Embryonic facial prominence (tissue), 1 donor: Measurements from ENCODE around the gene OMA1.
"Not testable (repeated sequence)": the region's sequence is repeated elsewhere in the genome, so short reads cannot be mapped to it uniquely, and the experiment has no call there.

Source experiments
- DNase-seq: peaks from one replicate; pipeline ENCODE4 v3.0.0-alpha.2; 2016; ENCODE audit errors: extremely low spot score

The OMA1 gene

DNA sequence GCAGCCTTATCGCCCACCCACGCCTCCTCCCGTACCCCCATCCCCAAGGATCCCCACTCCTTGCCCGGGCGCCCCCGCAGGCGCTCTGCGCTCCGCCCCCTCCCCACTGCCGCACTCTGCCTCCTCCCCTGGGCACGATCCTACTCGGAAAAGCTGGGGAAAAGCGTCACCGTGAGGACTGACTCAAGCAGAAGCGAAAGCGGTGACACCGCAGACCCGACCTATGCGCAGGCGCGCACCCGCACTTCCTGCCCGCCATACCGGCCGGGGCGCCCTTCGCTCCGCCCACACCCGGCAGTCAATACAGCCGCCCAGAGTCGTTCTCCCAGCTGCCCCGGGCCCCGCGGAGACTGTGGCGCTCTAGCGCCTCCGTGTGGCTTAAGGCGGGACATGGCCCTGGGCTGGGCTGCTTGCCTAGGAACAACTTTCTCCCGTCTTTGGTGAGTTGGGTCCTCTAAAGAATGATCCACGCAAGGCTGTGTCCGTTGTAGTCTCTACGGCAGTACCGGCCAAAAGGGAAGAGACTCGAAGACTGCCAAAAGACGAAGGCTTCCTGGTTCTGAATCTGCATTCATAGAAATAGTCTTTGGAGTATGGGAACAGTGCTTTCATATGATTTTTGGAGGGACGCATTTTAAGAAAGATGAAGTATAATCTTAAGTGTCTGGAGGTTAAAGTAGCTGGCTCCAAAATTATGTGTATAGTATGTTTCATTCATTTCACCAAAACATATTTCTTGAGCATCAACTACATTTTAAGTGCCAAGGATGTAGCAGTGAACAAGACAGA, at the start of gene OMA1:
Gene OMA1, minus strand, starts transcription at position 207 of the 789 bp plus-strand sequence. CDS start 7,432 bp downstream, outside the sequence.
- DNase-seq, result peak; percentile 92

DNA sequence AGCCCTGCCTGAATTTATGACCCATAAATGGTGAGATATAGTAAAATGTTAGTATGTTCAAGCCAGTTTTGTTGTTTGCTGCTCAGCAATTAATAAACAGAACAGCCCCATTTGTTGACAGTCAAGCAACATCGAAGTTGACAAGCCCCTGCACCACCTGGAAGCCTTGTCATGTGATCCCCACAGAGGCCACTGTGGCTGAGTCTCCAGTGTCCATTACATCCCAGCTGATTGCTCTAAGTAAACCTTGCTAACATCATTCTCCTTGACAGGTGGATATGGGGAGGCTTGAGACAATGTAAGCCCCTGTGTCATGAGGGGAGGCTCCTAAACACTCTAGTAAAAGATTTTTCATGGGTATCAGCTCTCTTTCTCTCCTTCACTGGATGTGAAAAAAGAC, 48.0 kb upstream of the OMA1 start:
- DNase-seq, result no peak

DNA sequence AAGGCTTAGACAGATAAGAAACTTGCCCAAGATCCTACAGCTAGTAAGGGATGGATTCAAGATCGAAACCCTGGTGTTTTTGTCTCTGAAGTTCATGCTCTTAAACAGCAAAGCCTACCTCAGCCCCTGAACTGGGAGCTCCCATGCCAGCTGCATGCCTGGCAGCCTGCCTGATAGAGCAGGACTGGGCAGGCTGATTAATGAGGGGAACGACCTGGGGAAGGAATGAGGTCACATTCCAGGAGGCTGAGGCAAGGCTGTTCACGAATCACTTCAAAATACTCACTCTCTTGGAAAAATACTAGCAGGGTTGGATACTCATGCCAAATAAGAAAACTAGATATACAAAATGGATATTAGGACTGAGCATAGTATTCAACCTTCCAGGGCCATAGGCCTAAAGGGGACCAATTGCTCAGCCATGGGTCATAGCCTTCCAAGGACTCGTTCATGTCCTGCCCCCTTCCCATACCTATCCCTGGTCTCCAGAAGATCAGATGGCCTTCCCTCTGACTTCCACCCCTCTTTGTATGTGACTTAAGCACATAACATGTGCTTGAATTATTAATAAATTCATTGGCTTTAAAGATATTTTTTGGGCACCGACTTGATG, 46.1 kb upstream of the OMA1 start:
- no peak for DNase-seq

DNA sequence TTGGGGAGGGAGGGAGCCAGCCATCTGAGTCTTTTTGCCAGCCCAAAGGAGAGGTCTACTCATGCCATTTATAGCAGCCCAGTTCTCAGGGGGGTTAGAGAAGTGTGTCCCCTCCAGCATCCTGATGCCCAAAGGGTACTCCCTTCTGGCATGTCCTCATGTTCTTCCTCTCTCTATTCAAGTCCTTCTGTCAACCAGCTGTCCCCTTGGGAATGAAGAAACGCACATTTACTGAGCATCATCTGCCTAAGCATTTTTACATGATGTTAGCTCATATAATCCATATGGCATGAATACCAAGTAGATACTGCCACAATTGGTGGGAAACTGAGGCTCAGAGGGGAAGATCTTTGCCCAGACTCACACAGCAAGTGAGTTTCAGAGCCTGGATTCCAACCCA, 45.3 kb upstream of the OMA1 start:
- no peak for DNase-seq

DNA sequence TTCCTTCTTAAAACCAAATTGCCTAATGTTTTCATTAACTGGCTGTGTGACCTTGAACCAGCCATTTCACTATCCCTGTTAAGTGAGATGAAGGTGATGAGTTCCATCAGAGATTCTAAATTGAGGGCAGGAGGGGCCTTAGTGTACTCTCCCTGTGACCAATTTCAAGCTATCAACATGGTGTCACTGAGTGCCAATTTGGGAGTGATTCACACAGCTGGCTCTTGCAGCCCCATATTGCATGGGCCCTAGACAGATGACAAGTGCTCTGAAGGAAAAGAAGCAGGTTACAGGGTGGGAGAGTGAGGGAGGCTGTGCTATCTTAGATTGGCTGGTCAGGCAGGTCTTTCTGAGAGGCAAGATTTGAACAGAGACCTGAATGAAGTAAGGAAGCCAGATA, 43.5 kb upstream of the OMA1 start:
- DNase-seq, result no peak

DNA sequence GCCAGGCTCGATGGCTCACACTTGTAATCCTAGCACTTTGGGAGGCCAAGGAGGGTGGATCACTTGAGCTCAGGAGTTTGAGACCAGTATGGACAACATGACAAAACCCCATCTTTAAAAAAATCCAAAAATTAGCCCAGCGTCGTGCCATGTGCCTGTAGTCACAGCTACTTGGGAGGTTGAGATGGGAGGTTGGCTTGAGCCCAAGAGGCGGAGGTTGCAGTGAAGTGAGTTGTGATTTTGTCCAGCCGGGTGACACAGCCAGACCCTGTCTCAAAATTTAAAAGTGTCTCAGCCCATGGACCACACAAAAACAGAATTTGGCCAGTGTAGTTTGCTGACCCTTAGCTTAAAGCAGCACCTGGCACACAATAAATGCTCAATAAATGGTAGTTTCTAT, 41.9 kb upstream of the OMA1 start:
- no peak for DNase-seq

DNA sequence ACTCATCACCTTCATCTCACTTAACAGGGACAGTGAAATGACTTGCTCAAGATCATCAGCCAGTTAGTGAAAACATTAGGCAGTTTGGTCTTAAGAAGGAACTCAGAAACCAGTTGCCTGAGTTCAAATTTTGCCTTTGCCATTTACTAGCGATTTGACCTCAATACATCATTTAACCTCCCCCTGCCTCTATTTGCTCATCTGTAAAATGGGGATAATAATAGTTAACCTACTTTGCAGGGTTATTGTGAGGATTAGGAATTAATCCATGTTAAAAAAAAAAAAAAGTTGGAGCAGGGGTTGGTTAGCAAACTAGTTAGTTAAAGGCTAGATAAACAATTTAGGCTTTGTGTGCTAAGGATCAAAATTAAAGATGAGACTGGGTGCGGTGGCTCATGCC, 41.1 kb upstream of the OMA1 start:
- DNase-seq, result no peak

DNA sequence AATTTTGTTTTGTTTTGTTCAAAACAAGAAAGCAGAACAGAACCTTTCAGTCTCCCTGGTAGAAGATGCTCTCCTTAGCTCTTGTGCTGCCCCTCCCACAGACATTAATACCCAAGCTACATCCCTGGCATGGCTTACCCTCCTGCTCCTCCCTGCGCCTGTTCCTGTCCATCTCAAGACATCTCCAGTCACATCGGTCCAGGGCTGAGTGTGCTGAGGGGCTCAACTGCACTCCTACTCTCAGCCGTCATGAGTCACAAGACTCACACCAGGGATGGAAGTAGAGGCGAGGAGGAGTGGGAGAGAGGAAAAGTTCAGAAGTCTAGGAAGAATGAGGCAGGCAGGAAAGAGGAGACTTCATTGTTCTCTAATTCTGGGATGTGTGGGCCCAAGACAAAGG, 39.7 kb upstream of the OMA1 start:
- DNase-seq, result no peak

DNA sequence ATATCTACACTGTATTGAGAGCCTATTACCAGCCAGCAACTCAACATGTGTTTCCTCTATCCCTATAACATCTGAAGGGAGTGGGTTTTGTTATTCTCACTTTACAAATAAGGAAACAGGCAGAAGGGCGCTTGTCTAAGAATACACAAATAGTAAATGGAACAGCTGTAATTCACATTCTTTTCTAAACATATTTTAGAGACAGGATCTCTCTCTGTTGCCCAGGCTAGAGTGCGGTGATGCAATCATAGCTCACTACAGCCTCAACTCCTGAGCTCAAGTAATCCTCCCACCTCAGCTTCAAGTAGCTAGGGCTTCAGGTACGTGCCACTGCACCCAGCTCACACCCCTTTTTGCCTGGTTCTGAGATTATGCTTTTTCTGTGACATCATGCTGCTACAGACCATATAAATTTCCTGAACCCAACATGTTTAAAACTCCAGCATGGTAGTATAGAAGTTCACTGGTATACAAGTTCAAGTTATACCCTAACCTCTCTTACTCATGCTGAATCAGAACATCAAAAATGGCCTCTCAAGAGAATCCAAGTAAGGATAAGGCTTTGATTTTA, 39.1 kb upstream of the OMA1 start:
- no peak for DNase-seq

DNA sequence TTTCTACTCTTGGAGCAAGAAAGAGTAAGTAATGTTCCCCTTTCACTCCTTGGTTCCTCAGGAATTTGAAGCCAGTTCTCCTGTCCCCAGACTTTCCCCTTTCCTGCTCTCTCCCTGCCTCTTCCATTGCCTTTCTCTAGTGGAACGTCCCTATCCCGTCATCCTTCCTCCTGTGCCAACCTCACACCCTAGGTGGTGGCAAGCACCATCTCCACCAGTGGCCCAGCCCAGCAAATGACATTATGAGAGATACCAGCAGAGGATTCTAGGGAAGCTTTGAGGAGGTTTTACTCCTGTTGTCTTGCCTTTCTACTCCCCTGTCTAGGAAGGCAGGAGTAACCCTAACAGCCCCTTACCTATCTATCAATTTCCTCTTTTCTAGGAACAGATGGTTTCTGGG, 38.6 kb upstream of the OMA1 start:
- DNase-seq, result no peak

DNA sequence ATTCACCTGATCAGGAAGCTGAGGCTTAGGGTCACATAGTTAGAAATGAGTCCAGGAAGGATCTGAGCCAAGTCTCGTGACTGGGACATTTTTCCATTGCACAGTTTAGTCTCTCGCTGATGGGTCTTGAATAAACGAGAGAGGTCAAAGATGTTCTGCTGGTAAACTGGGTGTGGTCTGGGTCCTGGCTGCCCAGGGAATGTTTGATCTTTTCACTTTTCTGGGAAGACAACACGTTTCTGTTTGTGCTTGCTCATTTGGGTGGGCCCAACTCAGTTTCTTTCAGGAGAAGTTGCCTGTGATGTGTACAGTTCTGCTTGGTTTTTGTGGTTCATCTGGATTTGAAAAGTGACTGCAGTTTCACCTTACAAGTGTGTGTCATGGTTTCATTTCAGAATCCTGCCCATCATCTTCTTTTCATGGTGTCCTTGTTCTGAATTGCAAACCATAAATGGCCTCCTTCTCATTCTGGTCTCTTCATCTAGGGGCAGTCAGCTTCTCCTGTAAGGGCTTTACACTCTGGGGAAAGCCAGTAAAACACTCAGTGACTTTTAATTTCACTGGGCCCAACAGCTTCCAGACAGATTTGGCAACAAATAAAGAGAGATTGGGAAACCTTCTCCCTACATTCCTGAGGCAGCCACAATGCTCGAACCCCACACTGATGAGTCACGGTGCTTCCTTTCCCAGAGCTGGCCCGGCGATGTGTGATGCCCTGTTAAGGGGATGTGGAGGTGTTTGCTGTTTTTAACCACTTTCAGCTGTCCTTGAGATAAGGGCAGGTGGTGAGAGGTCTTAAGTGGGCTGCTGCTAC, 37.8 kb upstream of the OMA1 start:
- no peak for DNase-seq

DNA sequence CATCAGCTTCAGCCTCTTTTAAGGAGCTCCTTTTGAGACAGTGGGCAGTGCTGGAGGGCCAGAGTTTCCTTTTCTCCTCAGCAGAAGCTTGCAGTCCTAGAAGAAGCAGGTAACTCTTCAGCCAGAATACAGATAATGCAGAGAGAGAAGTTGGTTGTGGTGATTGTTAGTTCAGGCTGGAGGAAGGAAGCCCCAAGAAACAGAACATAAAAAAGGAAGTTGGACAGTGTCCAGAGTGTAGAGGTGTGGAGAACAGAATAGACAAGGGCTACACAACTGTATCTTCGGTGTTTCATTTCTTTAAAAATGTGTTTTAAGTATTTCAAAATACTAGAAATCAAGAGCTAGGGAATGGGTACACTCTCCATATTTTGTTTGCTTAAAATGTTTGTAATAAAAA, 37.0 kb upstream of the OMA1 start:
- no peak for DNase-seq

DNA sequence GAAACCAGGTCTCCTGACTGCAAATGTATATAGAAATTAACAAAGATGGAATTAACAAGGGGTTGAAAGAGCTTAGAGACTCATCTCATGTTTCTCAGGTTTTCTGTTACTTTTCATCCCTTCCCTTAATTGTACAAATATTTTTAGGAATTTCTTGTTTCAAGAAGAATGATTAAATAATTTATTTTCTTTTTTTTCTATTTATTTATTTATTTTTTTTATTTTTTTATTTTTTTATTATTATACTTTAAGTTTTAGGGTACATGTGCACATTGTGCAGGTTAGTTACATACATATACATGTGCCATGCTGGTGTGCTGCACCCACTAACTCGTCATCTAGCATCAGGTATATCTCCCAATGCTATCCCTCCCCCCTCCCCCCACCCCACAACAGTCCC, 35.6 kb upstream of the OMA1 start:
- not testable (repeated sequence) for DNase-seq

DNA sequence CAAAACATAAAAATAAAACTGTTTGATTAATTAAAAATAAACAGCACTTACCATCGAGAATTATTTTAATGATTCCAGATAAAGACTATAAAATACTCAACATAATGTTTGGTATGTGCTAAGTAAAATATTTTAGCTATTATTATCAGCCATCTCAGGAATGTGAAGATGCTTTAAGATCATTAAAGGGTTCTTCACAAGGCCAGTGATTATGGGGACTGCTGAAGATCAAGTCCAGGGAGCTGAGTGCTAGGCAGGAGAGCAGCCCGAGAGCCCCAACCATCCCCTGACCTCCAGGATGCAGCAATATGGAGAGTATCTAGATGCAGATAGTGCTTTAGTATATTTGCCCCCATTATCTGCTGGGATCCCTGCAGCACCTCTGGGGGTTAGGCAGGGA, 35.1 kb upstream of the OMA1 start:
- no peak for DNase-seq

DNA sequence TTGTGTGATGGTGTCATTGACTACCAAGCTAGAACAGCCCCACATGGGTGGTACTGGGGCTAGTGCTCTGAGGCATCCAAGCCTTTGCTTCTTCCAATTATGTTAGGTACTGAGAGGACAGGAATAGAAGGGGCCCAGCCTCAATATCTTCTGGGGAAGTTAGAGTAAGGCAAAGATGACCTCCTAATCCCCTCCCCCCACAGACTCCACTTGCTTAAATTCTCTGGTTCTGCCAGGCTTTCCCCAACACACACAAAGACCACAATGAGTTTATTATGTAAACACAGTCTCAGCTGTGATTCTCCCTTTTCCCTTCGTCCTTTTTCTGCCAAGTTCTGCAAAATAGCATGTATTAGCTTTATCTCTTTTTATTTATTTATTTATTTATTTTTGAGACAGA, 33.7 kb upstream of the OMA1 start:
- DNase-seq, result no peak

DNA sequence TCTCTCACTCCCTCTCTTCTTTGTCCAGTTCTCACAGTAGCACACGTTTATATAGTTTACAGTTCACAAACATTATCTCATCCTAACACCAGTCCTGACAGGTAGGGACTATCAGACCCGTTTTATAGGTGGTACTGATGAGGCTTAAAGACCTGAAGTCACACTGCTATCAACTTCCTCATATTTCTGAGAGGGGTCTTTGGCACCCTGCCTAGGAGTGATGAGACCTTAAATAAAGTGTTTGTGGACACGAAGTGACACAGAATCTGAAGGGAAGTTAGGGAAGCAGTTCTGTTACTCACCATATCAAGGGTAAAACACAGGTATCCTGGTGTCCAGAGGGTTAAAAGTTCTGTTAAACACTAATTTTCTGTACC, 31.1 kb upstream of the OMA1 start:
- no peak for DNase-seq

DNA sequence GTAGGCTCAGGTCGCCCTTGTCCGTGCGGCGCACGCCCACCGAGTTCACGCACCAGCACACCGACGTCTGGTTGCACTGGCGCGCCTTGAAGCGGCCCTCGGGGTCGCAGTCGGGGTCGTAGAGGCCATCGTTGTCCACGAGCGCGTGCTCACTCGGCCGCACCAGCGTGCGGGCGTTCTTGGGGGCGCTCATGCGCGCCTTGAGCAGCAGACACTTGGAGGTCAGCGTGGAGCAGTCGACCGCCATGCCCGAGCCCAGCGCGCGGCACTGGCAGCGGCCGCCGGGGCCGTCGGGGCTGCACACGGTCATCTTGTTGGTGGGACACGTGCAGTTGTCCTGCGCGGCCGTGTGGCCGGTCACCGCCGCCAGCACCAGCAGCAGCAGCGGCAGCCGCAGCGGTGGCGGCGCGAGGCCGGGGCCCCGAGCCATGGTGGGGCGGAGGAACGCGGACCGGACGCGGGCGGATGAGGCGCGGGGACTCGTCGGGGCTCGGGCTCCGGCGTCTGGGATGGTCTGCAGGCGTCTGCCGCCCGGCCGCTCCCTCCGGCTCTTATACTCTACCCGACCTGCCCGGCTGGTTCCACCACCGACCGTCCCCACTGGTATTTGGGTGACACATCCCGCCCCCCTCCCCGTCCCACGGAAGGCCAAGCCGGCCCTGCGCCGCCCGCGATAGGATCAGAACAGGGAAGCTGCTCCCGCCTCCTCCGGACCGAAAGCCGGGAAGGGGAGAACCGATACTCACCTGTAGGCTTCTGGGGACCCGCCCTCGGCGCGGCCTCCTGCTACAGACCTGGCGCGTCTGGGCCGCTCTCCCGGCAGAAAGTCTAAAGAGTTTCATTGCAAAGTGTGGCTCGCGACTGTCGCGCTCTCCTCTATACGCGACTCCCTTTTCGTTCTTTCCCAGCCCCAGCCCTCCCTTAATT, 30.5 kb upstream of the OMA1 start, which contains the start of gene TACSTD2:
Gene TACSTD2, minus strand, starts transcription at position 526 of the 927 bp plus-strand sequence. Its CDS starts 96 bp downstream, at position 430.
- no peak for DNase-seq

DNA sequence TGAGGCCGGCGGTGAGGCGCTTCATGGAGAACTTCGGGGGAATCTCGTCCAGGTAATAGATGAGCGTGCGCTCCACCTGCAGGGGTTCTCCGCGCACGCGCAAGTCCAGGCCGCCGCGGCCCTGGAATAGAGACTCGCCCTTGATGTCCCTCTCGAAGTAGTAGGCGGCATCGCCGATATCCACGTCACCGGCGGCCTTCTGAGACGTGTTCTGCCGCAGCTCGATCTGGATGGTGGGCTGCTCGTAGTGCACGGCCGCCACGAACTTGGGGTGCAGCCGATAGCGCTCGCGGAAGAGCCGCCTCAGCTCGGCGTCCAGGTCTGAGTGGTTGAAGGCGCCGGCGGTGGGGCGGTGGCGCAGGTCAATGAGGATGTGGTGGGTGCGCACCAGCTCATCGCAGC, 29.8 kb upstream of the OMA1 start:
- DNase-seq, result no peak

DNA sequence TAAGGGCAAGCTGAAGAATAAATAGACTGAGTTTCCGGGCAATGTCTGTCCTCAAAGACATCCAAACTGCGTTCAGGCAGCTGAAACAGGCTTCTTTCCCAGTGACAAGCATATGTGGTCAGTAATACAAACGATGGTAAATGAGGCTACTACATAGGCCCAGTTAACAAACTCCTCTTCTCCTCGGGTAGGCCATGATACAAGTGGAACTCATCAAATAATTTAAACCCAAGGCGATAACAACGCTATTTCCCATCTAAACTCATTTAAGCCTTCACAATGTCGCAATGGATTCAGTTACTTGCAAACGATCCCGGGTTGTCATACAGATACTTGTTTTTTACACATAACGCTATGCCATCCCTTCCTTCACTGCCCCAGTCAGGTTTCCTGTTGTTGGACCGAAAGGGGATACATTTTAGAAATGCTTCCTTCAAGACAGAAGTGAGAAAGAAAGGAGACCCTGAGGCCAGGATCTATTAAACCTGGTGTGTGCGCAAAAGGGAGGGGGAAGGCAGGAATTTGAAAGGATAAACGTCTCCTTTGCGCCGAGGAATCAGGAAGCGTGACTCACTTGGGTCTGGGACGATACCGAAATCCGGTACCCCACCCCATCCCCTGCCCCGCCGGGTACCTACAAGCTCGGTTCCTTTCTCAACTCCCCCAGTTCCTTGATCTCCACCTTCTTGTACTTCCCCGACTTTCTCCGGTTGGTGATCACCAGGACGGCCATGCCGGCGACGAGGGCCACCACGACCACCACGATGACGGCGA, 29.2 kb upstream of the OMA1 start:
- no peak for DNase-seq

DNA sequence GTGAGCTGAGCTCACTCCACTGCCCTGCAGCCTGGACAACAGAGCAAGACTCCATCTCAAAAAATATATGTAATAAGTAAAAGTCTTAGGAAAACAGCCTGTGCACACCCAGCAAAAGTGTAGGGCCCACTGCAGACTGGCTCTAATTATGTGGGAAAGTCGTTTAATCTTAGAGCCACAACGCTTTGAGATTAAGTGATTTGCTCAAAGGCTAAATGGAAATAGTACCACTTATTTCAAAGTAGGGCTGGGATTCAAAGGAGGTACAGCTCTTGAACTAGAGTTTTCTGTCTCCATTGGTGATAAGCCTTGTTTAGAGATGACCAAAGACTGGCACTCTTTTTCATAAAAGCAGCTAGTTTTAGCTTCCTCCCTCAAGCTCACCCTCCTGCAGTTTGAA, 28.3 kb upstream of the OMA1 start:
- DNase-seq, result no peak
